Prostate gland (tissue), 2 donors: ENCODE results near the gene KCNN3. TPM values are rescaled to one million over a fixed set of nuclear protein-coding genes. Genes with fewer than 3 reads are reported as not detected.

Experiments
- DNase-seq: peaks from one replicate; pipeline ENCODE4 v3.0.0-alpha.2; 2019; ENCODE audit warnings: low spot score
- H3K27ac ChIP-seq, 2 donors: fragments of 200-600 bp; sonication (generic); 2 replicates each; pipeline ENCODE4 v1.5.1; 2017 to 2019
- H3K27me3 ChIP-seq: fragments of 200-600 bp; sonication (generic); replicated peaks from 2 replicates; pipeline ENCODE4 v1.5.1; 2019; ENCODE audit not compliant: insufficient read depth
- H3K36me3 ChIP-seq, 2 donors: fragments of 200-600 bp; sonication (generic); 1 replicate in 1 of 2; 2 replicates in 1 of 2; pipeline versions ENCODE4 v1.5.1 to v1.8.1; 2017 to 2019
- H3K4me1 ChIP-seq: fragments of 200-600 bp; sonication (generic); replicated peaks from 2 replicates; pipeline ENCODE4 v1.5.1; 2019
- H3K4me3 ChIP-seq, 2 donors: fragments of 200-600 bp; sonication (generic); 2 replicates each; pipeline ENCODE4 v1.5.1; 2017 to 2019
- H3K9me3 ChIP-seq: fragments of 200-600 bp; sonication (generic); 2 replicates; pipeline ENCODE4 v1.5.1; 2017
- CTCF ChIP-seq, 4 experiments: fragments of 200-600 bp in 2 of 4; fragments of 450-650 bp in 2 of 4; sonication (generic) in 2 of 4; IDR thresholded peaks; 1 replicate in 3 of 4; 2 replicates in 1 of 4; pipeline ENCODE4 v1.5.1; 2016 to 2019; ENCODE audit warnings: antibody characterized with exemption in 4 of 4, mild to moderate bottlenecking in 2 of 4, moderate library complexity in 2 of 4
- POLR2A ChIP-seq: fragments of 450-650 bp; IDR thresholded peaks from one replicate; pipeline ENCODE4 v1.6.1; 2016; ENCODE audit warnings: antibody characterized with exemption, mild to moderate bottlenecking
- POLR2AphosphoS5 ChIP-seq: sonication (generic); formaldehyde crosslinking; IDR thresholded peaks from one replicate; pipeline ENCODE4 v1.6.1; 2017; ENCODE audit warnings: antibody characterized with exemption
- WGBS: methylation state at CpG from one replicate; pipeline ENCODE4 v1.1.5; 2018; 5-methylcytosine and 5-hydroxymethylcytosine counted together
- intact Hi-C: fragments of 100-400 bp; cut with DNase I; formaldehyde crosslinking; loops from one replicate; pipeline ENCODE4 v1.14.2; 2022
- total RNA-seq, 2 donors: library from RNA; depleted of rRNA; stranded (reverse); fragments of >200 nt; gene quantifications; one replicate each; pipeline ENCODE4 v1.1.0, GENCODE V29; 2016

Gene KCNN3
- total RNA-seq, 2 donors from 2014 or later = 1.2 to 3.0 TPM

GRCh38 chr1:154797175-154797574 is 72.9 kb downstream of the KCNN3 start:
- 94% methylated on average over 6 of the region's 6 CpGs for WGBS
- intact Hi-C loops = no loop called here
- H3K4me1 ChIP-seq = no peaks in the 10 kb centered on the region
- H3K36me3 ChIP-seq = no peaks in the 10 kb centered on the region
- H3K27ac ChIP-seq = no peak overlapping the region
- H3K27me3 ChIP-seq = no peaks in the 10 kb centered on the region
- H3K9me3 ChIP-seq = no peaks in the 10 kb centered on the region
- DNase-seq = no peak
- TF ChIP-seq CTCF (IDR thresholded peaks at IDR 0.05) (no peak), POLR2AphosphoS5 (no peak), POLR2A (no peak)
- no peak overlapping the region for H3K4me3 ChIP-seq

- peak overlapping the region; percentile 5 to 12 for H3K27ac ChIP-seq
These were observed 73.7 kb downstream of the KCNN3 start for GRCh38 chr1:154796303-154796892.

GRCh38 chr1:154794608-154795007 is 75.5 kb downstream of the KCNN3 start:
- intact Hi-C loops = no loop called here
- Histone ChIP-seq H3K4me3 (no peak overlapping the region), H3K4me1 (no peaks in the 10 kb centered on the region), H3K36me3 (no peaks in the 10 kb centered on the region), H3K9me3 (no peaks in the 10 kb centered on the region), H3K27ac (no peak overlapping the region), H3K27me3 (no peaks in the 10 kb centered on the region)
- TF ChIP-seq POLR2A = no peak
- no peak for TF ChIP-seq POLR2AphosphoS5
- no peak for TF ChIP-seq CTCF (IDR thresholded peaks at IDR 0.05)
- DNase-seq = no peak
- WGBS = 93% methylated on average over 3 of the region's 3 CpGs

More at GRCh38 chr1:154796303-154796892, 73.7 kb downstream of the KCNN3 start:
- intact Hi-C loops = no loop called here
- TF ChIP-seq CTCF (IDR thresholded peaks at IDR 0.05) = no peak
- peak; percentile 72 for TF ChIP-seq POLR2AphosphoS5
- no peaks in the 10 kb centered on the region for H3K4me1 ChIP-seq
- no peak overlapping the region for H3K4me3 ChIP-seq
- WGBS = 28% methylated on average over 15 of the region's 15 CpGs
- no peaks in the 10 kb centered on the region for H3K36me3 ChIP-seq
- no peaks in the 10 kb centered on the region for H3K27me3 ChIP-seq
- no peaks in the 10 kb centered on the region for H3K9me3 ChIP-seq
- peak; percentile 18 for DNase-seq

GRCh38 chr1:154793685-154794084 is 76.4 kb downstream of the KCNN3 start:
- H3K27me3 ChIP-seq = no peaks in the 10 kb centered on the region
- no peaks in the 10 kb centered on the region for H3K9me3 ChIP-seq
- TF ChIP-seq POLR2AphosphoS5 = no peak
- no peak for TF ChIP-seq POLR2A
- no peak for TF ChIP-seq CTCF (IDR thresholded peaks at IDR 0.05)
- H3K36me3 ChIP-seq = no peaks in the 10 kb centered on the region
- no peak overlapping the region for H3K27ac ChIP-seq
- DNase-seq = no peak
- intact Hi-C loops = no loop called here
- no peak overlapping the region for H3K4me3 ChIP-seq
- H3K4me1 ChIP-seq = no peaks in the 10 kb centered on the region
- WGBS = 91% methylated on average over 7 of the region's 7 CpGs

GRCh38 chr1:154792899-154793298 is 77.2 kb downstream of the KCNN3 start:
- intact Hi-C loops = no loop called here
- Histone ChIP-seq H3K36me3 (no peaks in the 10 kb centered on the region), H3K27me3 (no peaks in the 10 kb centered on the region), H3K9me3 (no peaks in the 10 kb centered on the region), H3K4me3 (no peak overlapping the region), H3K27ac (no peak overlapping the region), H3K4me1 (no peaks in the 10 kb centered on the region)
- WGBS = 61% methylated on average over 3 of the region's 3 CpGs
- DNase-seq = no peak
- TF ChIP-seq POLR2AphosphoS5 = no peak
